Body of pancreas (tissue), 4 donors: ENCODE data around the gene CHST8.

Experiments
- CTCF ChIP-seq, 7 experiments: fragments of 450-650 bp in 4 of 7; fragments of 200-600 bp in 3 of 7; sonication (generic) in 3 of 7; IDR thresholded peaks; one replicate each; pipeline ENCODE4 v1.5.1; 2016 to 2019; ENCODE audit warnings: antibody characterized with exemption in 7 of 7
- POLR2A ChIP-seq, 3 donors: fragments of 450-650 bp; IDR thresholded peaks; one replicate each; pipeline ENCODE4 v1.6.1; 2016; ENCODE audit warnings: antibody characterized with exemption in 3 of 3, mild to moderate bottlenecking in 2 of 3

- TF ChIP-seq CTCF (IDR thresholded peaks at IDR 0.05) (no peak), POLR2A (IDR thresholded peaks at IDR 0.05) (no peak)
Measured at GRCh38 chr19:33688171-33688992, 66.6 kb downstream of the CHST8 start.
